Astrocyte (in vitro differentiated cells and primary cell): ENCODE data around the gene C16orf86.

ENCODE experiments used
- EZH2 ChIP-seq: IDR thresholded peaks from 2 replicates; pipeline ENCODE4 v1.6.1; 2012; ENCODE audit warnings: mild to moderate bottlenecking, low read length, inconsistent platforms; ENCODE audit not compliant: insufficient read depth
- TF ChIP-seq, protein P1 (sequence below): IDR thresholded peaks from 2 replicates; pipeline ENCODE4 v1.5.1; 2011; ENCODE audit warnings: low read depth, mild to moderate bottlenecking, inconsistent platforms, low read length, moderate library complexity; ENCODE audit not compliant: insufficient read depth

GRCh38 chr16:67651039-67651438 is 15.6 kb upstream of the C16orf86 start:
- TF ChIP-seq, protein P1, sequence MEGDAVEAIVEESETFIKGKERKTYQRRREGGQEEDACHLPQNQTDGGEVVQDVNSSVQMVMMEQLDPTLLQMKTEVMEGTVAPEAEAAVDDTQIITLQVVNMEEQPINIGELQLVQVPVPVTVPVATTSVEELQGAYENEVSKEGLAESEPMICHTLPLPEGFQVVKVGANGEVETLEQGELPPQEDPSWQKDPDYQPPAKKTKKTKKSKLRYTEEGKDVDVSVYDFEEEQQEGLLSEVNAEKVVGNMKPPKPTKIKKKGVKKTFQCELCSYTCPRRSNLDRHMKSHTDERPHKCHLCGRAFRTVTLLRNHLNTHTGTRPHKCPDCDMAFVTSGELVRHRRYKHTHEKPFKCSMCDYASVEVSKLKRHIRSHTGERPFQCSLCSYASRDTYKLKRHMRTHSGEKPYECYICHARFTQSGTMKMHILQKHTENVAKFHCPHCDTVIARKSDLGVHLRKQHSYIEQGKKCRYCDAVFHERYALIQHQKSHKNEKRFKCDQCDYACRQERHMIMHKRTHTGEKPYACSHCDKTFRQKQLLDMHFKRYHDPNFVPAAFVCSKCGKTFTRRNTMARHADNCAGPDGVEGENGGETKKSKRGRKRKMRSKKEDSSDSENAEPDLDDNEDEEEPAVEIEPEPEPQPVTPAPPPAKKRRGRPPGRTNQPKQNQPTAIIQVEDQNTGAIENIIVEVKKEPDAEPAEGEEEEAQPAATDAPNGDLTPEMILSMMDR: no peak
- TF ChIP-seq EZH2: no peak
